ENCODE measurements around the gene NDUFB7.
"Not testable (repeated sequence)": the region's sequence is repeated elsewhere in the genome, so short reads cannot be mapped to it uniquely, and the experiment has no call there.

NDUFB7 gene

DNA sequence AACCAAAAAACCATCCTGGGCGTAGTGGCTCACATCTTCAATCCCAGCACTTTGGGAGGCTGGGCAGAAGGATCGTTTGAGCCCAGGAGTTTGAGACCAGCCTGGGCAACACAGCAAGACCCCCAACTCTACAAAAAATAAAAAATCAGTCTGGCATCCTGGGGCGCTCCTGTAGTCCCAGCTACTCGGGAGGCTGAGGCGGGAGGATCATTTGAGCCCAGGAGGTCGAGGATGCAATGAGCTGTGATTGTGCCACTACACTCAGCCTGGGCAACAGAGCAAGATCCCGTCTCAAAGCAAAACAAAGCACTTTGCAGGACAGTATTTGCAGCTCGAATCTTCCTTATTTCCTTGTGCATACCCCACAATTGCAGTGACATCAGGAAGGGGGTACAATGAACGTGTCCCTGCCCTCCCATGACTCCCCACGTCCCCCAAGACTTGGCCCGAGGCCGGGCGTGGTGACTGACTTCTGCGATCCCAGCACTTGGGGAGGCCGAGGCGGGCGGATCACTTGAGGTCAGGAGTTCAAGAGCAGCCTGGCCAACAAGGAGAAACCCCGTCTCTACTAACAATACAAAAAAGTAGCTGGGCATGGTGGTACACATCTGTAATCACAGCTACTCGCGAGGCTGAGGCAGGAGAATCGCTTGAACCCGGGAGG, 870 bp downstream of the NDUFB7 start:
- DNase-seq = no peak

- no peak for DNase-seq
Measured at GRCh38 chr19:14567079-14567478, 4.8 kb downstream of the NDUFB7 start.

GRCh38 chr19:14566712-14567077, 5.2 kb downstream of the NDUFB7 start:
- no peak for DNase-seq

DNA sequence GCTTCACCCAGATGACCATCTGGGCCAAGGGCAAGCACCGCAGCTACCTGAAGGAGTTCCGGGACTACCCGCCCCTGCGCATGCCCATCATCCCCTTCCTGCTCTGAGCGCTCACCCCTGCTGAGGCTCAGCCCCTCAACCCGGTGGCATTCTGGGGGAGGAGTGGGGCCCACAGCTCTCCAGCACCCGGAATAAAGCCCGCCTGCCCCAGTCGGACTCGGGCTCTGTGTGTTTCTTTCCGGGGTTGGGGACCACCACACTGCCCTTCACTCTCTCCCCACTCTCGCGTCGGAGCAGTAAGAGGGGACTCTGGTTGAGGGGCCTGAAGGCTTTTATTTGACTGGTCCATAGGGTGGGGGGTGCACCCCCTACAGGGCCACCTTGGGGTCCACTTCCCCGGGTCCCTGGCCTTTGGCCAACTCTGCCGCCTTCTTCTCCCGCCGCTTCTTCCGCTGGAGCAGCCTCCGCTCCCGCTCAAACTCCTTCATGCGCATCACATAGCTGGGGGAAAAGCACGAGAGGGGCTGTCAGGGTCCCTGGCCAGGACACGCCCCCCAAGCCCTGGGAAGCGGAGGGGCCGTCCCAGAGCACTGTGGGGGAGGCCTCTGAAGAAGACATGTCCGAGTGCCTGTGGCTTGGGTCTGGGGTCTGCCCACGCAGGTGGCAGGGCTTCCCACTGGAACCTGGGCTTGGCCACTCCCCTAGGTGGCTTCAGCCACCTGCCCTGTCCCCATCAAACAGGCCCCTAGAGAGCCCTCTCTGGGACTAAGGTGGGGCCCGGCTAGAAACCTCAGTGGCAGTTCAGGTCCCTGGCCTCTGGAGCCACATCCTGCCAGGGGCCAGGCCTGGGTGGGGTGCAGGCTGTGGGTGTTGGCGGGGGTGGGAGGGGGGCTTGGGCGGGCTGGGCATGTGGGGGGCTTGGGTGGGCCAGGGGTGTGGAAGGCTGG, 5.8 kb downstream of the NDUFB7 start:
- DNase-seq = no peak

GRCh38 chr19:14565298-14565679, 6.6 kb downstream of the NDUFB7 start:
- no peak for DNase-seq

DNA sequence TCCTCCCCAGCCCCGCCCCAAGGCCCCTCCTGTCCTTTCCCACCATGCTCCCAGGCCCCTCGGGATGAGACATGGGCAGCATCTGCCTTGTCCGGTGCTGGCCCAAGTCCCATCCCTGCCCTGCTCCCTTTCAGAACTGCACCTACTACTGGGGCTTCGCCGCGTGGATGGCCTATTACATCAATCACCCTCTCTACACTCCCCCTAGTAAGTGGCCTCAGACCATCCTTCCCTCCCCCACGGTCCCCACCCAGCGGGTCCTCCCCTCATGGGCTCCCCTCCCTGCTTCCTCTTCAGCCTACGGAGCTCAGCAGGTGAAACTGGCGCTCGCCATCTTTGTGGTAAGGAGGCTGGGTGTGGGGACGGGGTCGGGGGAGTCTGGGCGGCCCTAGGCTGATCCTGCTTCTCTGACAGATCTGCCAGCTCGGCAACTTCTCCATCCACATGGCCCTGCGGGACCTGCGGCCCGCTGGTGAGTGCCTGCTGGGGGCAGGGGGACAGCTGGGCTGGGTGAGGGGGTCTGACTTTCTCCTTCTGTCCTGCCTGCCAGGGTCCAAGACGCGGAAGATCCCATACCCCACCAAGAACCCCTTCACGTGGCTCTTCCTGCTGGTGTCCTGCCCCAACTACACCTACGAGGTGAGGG, 7.1 kb downstream of the NDUFB7 start:
- not testable (repeated sequence) for DNase-seq

GRCh38 chr19:14563989-14564651, 7.7 kb downstream of the NDUFB7 start:
- DNase-seq = peak; percentile 92

DNA sequence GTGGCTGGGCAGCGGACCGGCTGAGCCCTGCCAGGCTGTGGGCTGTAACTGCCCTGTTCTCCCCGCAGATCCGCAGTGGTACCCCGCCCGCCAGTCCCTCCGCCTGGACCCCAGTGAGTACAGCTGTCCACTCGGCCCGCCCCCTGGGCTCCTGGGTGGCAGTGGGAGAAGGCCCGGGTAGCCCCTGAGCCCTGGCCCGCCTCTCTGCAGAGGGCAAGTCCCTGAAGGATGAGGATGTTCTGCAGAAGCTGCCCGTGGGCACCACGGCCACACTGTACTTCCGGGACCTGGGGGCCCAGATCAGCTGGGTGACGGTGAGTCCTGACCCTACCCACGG, 8.3 kb downstream of the NDUFB7 start:
- DNase-seq = no peak

- DNase-seq = no peak
Measured at GRCh38 chr19:14562660-14563589, 8.9 kb downstream of the NDUFB7 start.

- no peak for DNase-seq
Measured at GRCh38 chr19:14561847-14562351, 10.0 kb downstream of the NDUFB7 start.

DNA sequence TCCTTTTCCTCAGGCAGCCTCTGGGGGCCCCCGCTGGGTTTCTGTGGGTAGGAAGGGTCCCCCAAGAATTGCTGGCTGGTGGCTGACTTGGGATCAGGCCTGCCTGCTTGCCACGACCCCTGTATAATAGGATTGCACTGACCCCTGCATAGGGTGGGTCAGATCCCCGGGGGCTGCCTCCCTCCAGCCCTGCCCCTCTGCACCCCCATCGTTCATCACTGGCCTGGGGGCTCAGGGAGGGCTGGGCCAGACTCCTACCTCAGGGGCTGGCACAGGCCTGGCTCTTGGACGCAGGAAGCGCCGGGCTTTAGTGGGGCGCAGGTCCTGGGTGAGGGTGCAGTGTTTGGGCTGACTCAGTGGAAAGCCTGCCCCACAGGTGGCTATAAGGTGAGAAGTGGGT, 10.6 kb downstream of the NDUFB7 start:
- no peak for DNase-seq

DNA sequence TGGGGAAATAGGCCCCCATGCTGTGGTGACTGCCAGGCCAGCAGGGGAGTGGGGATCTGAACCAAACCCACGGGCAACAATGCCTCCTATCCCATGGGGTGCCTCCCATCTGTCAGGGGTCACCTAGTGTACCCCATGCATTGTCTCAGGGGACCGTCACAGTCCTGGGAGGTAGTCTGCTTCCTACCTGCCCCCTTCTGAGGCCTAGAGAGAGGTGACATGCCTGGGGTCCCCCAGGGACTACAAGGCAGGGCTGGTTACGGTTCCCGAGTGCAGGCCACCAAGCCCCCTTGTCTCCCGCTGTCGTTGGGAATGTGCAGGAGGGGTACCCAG, 11.1 kb downstream of the NDUFB7 start:
- DNase-seq = no peak

- peak; percentile 73 for DNase-seq
Measured at GRCh38 chr19:14559916-14560775, 11.7 kb downstream of the NDUFB7 start.

GRCh38 chr19:14558370-14559066, 13.3 kb downstream of the NDUFB7 start:
- no peak for DNase-seq

DNA sequence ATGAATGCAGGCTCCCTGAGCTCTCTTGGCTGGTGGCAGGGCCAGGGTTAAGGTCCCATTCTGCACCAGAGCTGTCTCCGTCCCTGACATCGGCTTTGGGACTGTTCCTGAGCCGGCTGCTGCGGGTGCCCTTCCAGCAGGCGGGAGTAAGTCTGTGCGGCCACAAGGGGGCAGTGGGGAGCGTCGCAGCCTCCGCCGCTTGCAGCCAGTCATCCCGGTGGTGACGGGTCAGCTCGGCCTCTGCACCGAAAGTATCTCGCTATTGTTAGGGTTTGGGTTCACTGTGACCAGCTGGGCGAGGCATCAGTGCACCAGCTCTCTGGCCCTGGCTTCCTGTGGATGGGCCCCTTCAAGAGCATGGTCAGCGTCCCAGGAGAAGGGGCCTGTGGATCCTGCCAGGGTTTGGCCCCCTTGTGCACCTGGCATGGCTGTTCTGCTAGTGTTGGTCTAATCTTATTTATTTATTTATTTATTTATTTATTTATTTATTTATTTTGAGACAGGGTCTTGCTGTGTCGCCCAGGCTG, 15.1 kb downstream of the NDUFB7 start:
- peak; percentile 92 for DNase-seq

DNA sequence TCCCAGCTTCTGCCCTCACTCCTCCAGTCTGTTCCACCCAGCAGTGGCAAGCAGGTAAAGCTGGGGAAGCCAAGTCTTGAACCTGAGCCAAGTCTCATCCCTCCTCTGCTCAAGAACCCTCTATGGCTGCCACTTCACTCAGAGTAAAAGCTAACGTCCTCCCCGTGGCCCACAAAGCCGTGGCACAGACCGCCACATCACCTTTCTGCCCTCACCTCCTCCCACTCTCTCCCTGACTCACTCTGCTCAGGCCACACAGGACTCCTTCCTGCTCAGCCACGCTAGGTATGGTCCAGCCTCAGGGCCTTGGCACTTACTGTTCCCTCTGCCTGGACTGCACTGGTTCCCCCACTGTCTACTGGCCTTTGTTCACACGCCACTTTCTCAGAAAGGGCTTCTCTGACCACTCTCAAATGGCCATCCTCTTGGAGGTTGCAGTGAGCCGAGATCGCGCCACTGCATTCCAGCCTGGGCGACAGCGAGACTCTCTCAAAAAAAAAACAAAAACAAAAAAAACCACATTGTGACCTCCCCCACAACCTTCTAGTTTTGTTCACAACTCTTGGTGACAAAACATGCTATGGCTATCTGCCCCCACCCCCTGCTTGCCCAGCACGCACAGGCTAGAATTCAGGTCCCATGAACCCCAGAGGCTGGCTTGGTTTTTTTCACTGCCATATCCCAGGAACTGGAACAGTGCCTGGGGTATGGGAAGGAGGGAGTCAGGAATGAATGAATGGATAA, 15.8 kb downstream of the NDUFB7 start:
- DNase-seq = no peak

GRCh38 chr19:14554382-14554812, 17.5 kb downstream of the NDUFB7 start:
- no peak for DNase-seq

GRCh38 chr19:14553939-14554243, 18.0 kb downstream of the NDUFB7 start:
- DNase-seq = no peak
